Measurements from ENCODE around the gene PTBP1.

Gene PTBP1

DNA sequence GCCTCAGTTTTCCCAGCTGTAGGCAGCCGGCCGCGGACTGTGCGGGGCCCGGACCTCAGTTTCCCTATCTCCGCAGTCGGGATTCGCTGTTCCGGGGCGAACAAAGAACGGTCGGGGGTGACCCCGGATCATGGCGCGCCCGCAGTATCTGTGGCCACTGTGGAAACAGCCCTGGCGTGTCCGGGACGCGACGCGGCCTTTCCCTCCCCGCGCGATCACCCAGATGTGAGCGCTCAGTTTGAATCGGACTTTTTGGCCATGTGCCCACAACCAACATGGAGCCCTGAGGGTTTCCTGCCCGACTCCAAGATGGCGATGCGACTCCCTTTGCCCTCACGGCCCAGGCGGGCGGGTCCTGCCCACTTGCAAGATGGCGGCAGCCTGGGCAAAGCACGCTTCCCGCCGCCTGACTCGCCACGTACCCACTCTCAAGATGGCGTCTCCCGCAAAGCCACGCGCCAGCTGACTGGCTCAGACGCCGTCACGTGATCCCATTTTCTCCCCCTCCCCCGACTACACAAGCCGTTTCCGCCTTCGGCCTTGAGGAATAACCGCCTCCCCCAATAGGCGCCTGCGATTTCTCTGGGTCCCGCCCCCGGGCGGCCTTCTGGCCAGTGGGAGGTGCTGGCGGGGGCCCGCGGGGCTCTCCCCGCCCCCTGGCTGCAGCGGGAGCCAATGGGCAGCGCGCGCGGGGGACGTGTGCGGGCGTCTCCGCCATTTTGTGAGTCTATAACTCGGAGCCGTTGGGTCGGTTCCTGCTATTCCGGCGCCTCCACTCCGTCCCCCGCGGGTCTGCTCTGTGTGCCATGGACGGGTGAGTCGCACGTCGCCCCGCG is at the start of gene PTBP1:
TSS of gene PTBP1 (plus strand) at position 761 of the 836 bp plus-strand sequence. CDS start at position 807, 46 bp downstream.
- peak within 1 kb of the TSS; percentile 84 for H3K4me3 ChIP-seq (ENCODE audit: low read length)
- no peak; the same call in 1 of the 2 replicates for TF ChIP-seq CTCF (conservative IDR thresholded peaks at IDR 0.05; ENCODE audit: low read length)
- peak; percentile 100 for DNase-seq (ENCODE audit: low read depth)

- no peak for DNase-seq (ENCODE audit: low read depth)
- no peak for TF ChIP-seq CTCF (conservative IDR thresholded peaks at IDR 0.05; ENCODE audit: low read length)
- no peak overlapping the region for H3K4me3 ChIP-seq (ENCODE audit: low read length)
These were observed 49.0 kb upstream of the PTBP1 start for GRCh38 chr19:748274-748598.

- DNase-seq (ENCODE audit: low read depth): no peak
- no peak for TF ChIP-seq CTCF (conservative IDR thresholded peaks at IDR 0.05; ENCODE audit: low read length)
- no peak overlapping the region for H3K4me3 ChIP-seq (ENCODE audit: low read length)
These were observed 47.4 kb upstream of the PTBP1 start for GRCh38 chr19:749811-750210.

- DNase-seq (ENCODE audit: low read depth): no peak
- TF ChIP-seq CTCF (conservative IDR thresholded peaks at IDR 0.05; ENCODE audit: low read length): no peak
- no peak within 1 kb of the TSS for H3K4me3 ChIP-seq (ENCODE audit: low read length)
These were observed 46.4 kb upstream of the PTBP1 start, which contains the start of gene MISP for GRCh38 chr19:750640-751423. Gene MISP, plus strand, starts transcription at chr19:751112. Its CDS starts 5,835 bp downstream, at chr19:756947.

DNA sequence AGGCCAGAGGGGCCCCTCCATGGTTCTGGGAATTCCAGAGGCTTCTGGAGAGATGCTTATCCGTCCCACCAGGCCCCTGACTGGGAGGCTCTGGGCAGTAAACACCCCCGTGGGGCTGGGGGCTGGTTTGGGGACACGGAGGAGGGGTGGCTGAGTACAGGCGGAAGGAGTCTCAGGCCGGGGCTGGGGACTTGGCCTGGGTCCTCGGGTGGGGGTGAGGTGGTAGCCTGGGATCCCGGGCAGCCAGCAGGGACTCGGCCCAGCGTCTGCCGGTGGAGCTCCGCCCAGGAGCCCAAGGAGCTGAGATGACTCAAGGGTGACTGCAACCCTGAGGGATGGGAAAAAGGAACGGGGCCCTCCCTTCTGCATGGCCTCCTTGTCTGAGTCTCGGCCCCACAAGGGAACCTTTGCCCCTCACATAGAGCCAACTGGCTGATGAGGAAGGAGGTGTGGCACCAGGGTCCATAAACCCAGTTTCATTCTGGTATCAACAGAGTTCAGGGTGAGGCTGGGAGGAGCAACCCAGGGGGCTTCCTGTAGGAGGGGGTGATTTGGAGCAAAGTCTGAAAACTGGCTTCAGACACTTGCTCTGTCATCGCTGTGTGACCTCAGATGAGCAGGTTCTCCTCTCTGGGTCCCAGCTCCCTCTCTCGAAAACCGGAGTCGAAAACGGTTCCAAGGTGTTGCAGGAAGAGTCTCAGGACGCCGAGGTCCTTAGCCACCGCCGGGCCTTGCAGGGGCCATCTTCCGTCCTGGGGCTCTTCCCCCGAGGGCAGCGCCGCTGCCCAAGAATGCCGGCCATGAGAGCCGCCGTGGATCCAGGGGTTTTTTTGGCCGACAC is 45.5 kb upstream of the PTBP1 start:
- DNase-seq (ENCODE audit: low read depth): peak; percentile 81
- H3K4me3 ChIP-seq (ENCODE audit: low read length): no peak overlapping the region
- TF ChIP-seq CTCF (conservative IDR thresholded peaks at IDR 0.05; ENCODE audit: low read length): no peak

- peak; percentile 83 for DNase-seq (ENCODE audit: low read depth)
- no peak for TF ChIP-seq CTCF (conservative IDR thresholded peaks at IDR 0.05; ENCODE audit: low read length)
- no peak overlapping the region; the same call in 1 of the 2 replicates for H3K4me3 ChIP-seq (ENCODE audit: low read length)
These were observed 44.4 kb upstream of the PTBP1 start for GRCh38 chr19:752652-753517.
